ENCODE measurements around the gene ELSPBP1. TPM values are rescaled to one million over a fixed set of nuclear protein-coding genes. Genes with fewer than 3 reads are reported as not detected.
"Not testable (repeated sequence)": the region's sequence is repeated elsewhere in the genome, so short reads cannot be mapped to it uniquely, and the experiment has no call there.

Gene ELSPBP1
- total RNA-seq, result not detected in 2 replicates
- long read RNA-seq, result 0 reads

GRCh38 chr19:47994209-47994802 is at the start of gene ELSPBP1:
ELSPBP1 (plus strand) TSS chr19:47994632; CDS start chr19:48008668, 14,036 bp downstream.
- no peak within 1 kb of the TSS for H3K27ac Mint-ChIP-seq
- no peak for TF ChIP-seq CTCF (IDR thresholded peaks at IDR 0.05; ENCODE audit: unreplicated experiment)
- DNase-seq (ENCODE audit: low spot score, unreplicated experiment), result no peak

GRCh38 chr19:47949852-47950521 is 44.4 kb upstream of the ELSPBP1 start:
- not testable (repeated sequence) for H3K27ac Mint-ChIP-seq; H3K27me3 Mint-ChIP-seq; H3K4me3 Mint-ChIP-seq (ENCODE audit: low read depth); H3K4me1 Mint-ChIP-seq (ENCODE audit: low read depth); H3K9me3 Mint-ChIP-seq (ENCODE audit: low read depth); H3K36me3 Mint-ChIP-seq (ENCODE audit: insufficient read depth)
- TF ChIP-seq CTCF (IDR thresholded peaks at IDR 0.05; ENCODE audit: unreplicated experiment), result peak; percentile 49
- peak; percentile 43 for DNase-seq (ENCODE audit: low spot score, unreplicated experiment)

More at GRCh38 chr19:47994209-47994802, at the start of gene ELSPBP1:
- H3K36me3 Mint-ChIP-seq (ENCODE audit: insufficient read depth), result no peaks in the 10 kb centered on the region
- no peak within 1 kb of the TSS for H3K4me3 Mint-ChIP-seq (ENCODE audit: low read depth)
- H3K9me3 Mint-ChIP-seq (ENCODE audit: low read depth), result peaks cover 7% of the 10 kb centered on the region
- H3K27me3 Mint-ChIP-seq, result peaks cover 40% of the 10 kb centered on the region
- H3K4me1 Mint-ChIP-seq (ENCODE audit: low read depth), result no peaks in the 10 kb centered on the region

GRCh38 chr19:47952132-47952531 is 42.3 kb upstream of the ELSPBP1 start:
- H3K27me3 Mint-ChIP-seq; H3K9me3 Mint-ChIP-seq (ENCODE audit: low read depth); DNase-seq (ENCODE audit: low spot score, unreplicated experiment); H3K27ac Mint-ChIP-seq; H3K36me3 Mint-ChIP-seq (ENCODE audit: insufficient read depth); H3K4me3 Mint-ChIP-seq (ENCODE audit: low read depth); H3K4me1 Mint-ChIP-seq (ENCODE audit: low read depth): not testable (repeated sequence)

GRCh38 chr19:47955936-47956335 is 38.5 kb upstream of the ELSPBP1 start:
- not testable (repeated sequence) for H3K27me3 Mint-ChIP-seq; H3K27ac Mint-ChIP-seq; H3K4me1 Mint-ChIP-seq (ENCODE audit: low read depth); H3K36me3 Mint-ChIP-seq (ENCODE audit: insufficient read depth); DNase-seq (ENCODE audit: low spot score, unreplicated experiment); H3K9me3 Mint-ChIP-seq (ENCODE audit: low read depth); H3K4me3 Mint-ChIP-seq (ENCODE audit: low read depth)

- no peaks in the 10 kb centered on the region for H3K4me1 Mint-ChIP-seq (ENCODE audit: low read depth)
- no peak for TF ChIP-seq CTCF (IDR thresholded peaks at IDR 0.05; ENCODE audit: unreplicated experiment)
- no peak overlapping the region for H3K27ac Mint-ChIP-seq
- no peak for DNase-seq (ENCODE audit: low spot score, unreplicated experiment)
- no peak overlapping the region for H3K4me3 Mint-ChIP-seq (ENCODE audit: low read depth)
- no peaks in the 10 kb centered on the region for H3K36me3 Mint-ChIP-seq (ENCODE audit: insufficient read depth)
- H3K9me3 Mint-ChIP-seq (ENCODE audit: low read depth), result no peaks in the 10 kb centered on the region
- peaks cover 53% of the 10 kb centered on the region for H3K27me3 Mint-ChIP-seq
These were observed 20.9 kb upstream of the ELSPBP1 start for GRCh38 chr19:47973529-47973928.

- Mint-ChIP-seq H3K9me3 (ENCODE audit: low read depth) (peaks cover 4% of the 10 kb centered on the region), H3K36me3 (ENCODE audit: insufficient read depth) (no peaks in the 10 kb centered on the region)
- DNase-seq (ENCODE audit: low spot score, unreplicated experiment), result no peak
These were observed 3.1 kb upstream of the ELSPBP1 start for GRCh38 chr19:47991191-47991808.

More at GRCh38 chr19:47991191-47991808, 3.1 kb upstream of the ELSPBP1 start:
- Mint-ChIP-seq H3K27me3 (peaks cover 44% of the 10 kb centered on the region), H3K4me3 (ENCODE audit: low read depth) (no peak overlapping the region), H3K4me1 (ENCODE audit: low read depth) (no peaks in the 10 kb centered on the region), H3K27ac (no peak overlapping the region)
- TF ChIP-seq CTCF (IDR thresholded peaks at IDR 0.05; ENCODE audit: unreplicated experiment), result no peak

Measured in progenitor cell of endocrine pancreas (in vitro differentiated cells).